Neutrophil (primary cell): ENCODE data around the gene ADAMTSL4.

ENCODE experiments used
- H3K27ac ChIP-seq: fragments of 200-600 bp; sonication (generic); 2 replicates; pipeline ENCODE4 v1.5.1; 2016; ENCODE audit warnings: mild to moderate bottlenecking, moderate library complexity
- H3K27me3 ChIP-seq: fragments of 200-600 bp; sonication (generic); 2 replicates; pipeline ENCODE4 v1.6.0; 2016; ENCODE audit warnings: mild to moderate bottlenecking
- H3K36me3 ChIP-seq: fragments of 200-600 bp; sonication (generic); 2 replicates; pipeline ENCODE4 v1.5.1; 2017
- H3K4me1 ChIP-seq, 2 experiments: fragments of 200-600 bp in 1 of 2; sonication (generic) in 1 of 2; 1 replicate in 1 of 2; 2 replicates in 1 of 2; pipeline versions ENCODE4 v1.5.1 to v1.6.1; 2013 to 2016; ENCODE audit warnings: low read depth in 1 of 2, low read length in 1 of 2, mild to moderate bottlenecking in 1 of 2, moderate library complexity in 1 of 2; ENCODE audit not compliant: control insufficient read depth in 1 of 2, insufficient read depth in 1 of 2
- H3K4me3 ChIP-seq, 2 experiments: fragments of 200-600 bp in 1 of 2; sonication (generic) in 1 of 2; 1 replicate in 1 of 2; 2 replicates in 1 of 2; pipeline ENCODE4 v1.5.1; 2013 to 2016; ENCODE audit warnings: low read depth in 1 of 2, low read length in 1 of 2, mild to moderate bottlenecking in 1 of 2, moderate library complexity in 1 of 2
- H3K9me3 ChIP-seq: fragments of 200-600 bp; sonication (generic); 2 replicates; pipeline ENCODE4 v1.5.1; 2016
- TF ChIP-seq, protein P1 (sequence below): fragments of 200-600 bp; sonication (generic); IDR thresholded peaks from 2 replicates; pipeline ENCODE4 v1.5.1; 2016; ENCODE audit warnings: antibody characterized with exemption

Gene ADAMTSL4

DNA sequence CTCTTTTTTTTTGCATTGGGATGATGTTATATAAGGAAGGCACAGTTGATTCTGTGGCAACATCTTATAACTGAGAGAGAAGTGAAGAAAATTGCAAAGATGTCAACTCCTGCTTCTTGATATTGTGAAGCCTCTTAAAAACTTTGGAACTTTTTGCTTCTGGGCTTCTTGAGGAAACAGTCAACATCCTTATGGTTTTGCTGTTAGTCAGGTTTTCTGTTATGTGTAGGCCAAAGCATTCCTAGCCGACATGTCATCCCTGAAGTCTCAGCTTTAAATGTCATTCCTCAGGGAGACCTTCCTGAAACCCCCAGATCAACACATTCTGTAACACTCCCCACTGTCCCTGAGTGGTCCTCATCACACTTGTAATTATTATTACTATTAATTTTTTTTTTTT is 21.0 kb upstream of the ADAMTSL4 start:
- H3K9me3 ChIP-seq, result no peaks in the 10 kb centered on the region
- H3K27me3 ChIP-seq, result no peaks in the 10 kb centered on the region
- TF ChIP-seq, protein P1, sequence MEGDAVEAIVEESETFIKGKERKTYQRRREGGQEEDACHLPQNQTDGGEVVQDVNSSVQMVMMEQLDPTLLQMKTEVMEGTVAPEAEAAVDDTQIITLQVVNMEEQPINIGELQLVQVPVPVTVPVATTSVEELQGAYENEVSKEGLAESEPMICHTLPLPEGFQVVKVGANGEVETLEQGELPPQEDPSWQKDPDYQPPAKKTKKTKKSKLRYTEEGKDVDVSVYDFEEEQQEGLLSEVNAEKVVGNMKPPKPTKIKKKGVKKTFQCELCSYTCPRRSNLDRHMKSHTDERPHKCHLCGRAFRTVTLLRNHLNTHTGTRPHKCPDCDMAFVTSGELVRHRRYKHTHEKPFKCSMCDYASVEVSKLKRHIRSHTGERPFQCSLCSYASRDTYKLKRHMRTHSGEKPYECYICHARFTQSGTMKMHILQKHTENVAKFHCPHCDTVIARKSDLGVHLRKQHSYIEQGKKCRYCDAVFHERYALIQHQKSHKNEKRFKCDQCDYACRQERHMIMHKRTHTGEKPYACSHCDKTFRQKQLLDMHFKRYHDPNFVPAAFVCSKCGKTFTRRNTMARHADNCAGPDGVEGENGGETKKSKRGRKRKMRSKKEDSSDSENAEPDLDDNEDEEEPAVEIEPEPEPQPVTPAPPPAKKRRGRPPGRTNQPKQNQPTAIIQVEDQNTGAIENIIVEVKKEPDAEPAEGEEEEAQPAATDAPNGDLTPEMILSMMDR, result no peak
- no peaks in the 10 kb centered on the region for H3K4me1 ChIP-seq
- H3K4me3 ChIP-seq, result no peak overlapping the region
- no peak overlapping the region for H3K27ac ChIP-seq
- H3K36me3 ChIP-seq, result no peaks in the 10 kb centered on the region

DNA sequence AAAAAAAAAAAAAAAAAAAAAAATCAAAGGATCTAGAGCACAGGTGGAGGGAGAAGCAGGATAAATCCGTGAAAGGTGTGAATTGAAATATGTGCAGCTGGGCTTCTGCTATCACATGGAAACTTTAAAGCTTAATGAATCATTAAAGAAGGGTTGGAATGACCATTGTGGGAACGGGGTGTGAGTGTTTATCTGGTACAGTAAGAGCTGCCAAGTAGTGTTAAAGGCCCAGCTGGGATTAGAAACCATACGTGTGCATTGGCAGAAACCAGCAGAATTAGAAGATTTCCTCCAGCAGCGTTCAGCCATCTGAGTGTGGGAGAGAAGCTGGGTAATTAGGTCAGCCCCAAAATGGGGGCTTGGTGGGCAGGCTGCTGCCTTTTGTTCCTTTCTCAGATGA is 20.2 kb upstream of the ADAMTSL4 start:
- H3K27me3 ChIP-seq, result no peaks in the 10 kb centered on the region
- no peak overlapping the region for H3K4me3 ChIP-seq
- no peaks in the 10 kb centered on the region for H3K4me1 ChIP-seq
- H3K36me3 ChIP-seq, result no peaks in the 10 kb centered on the region
- no peak overlapping the region for H3K27ac ChIP-seq
- no peaks in the 10 kb centered on the region for H3K9me3 ChIP-seq
- TF ChIP-seq, protein P1, result no peak

DNA sequence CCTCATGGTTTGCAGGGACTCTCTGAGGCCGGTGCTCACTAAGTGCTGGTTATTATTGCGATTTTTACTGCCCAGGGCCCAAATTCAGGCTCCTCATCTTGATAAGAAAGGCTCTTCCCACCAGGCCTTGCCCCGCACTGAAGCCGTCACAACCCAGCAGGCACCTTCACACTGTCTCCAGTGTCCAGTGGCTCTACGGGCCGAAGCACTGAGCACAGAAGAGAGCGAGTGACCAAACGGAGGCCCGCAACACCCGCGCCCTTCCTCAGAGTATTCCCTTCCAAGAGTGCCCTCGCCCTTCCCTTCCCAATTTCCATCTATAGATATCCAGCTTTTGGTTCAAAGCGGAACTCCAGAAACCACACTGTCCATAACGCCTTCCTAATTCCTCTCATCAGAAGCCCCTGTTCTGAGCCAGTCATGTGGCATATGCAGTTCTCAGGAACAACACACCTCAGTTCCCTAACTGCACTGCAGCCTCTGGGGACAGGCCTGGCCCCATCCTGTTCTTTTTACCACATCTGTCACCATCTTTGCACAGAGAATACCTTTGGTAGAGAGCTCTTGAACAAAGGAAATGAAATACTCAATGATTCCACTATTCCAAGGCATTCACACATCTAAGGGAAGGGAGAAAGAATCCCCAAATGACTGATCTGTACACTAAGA is 18.6 kb upstream of the ADAMTSL4 start:
- Histone ChIP-seq H3K27me3 (no peaks in the 10 kb centered on the region), H3K27ac (no peak overlapping the region), H3K9me3 (no peaks in the 10 kb centered on the region), H3K36me3 (no peaks in the 10 kb centered on the region), H3K4me1 (no peaks in the 10 kb centered on the region), H3K4me3 (no peak overlapping the region)
- TF ChIP-seq, protein P1, result no peak

DNA sequence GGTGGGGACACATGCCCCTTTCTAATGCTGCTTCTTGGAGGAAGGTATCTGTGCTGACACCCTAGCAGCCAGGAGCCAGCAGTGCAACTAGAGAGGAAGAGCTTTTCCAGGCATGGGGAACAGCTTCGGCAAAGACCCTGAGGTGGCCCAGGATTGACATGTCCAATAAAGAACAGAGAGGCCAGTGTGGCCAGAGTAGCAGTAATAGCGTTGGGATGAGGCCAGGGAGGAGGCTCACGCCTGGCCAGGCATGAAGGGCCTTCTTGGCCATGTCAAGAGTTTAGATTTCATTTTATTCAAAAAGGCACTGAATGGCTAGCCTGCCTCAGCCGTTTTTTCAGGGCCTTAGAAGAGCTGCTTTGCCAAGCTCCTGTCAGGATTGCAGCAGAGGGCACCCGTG is 16.3 kb upstream of the ADAMTSL4 start:
- no peak overlapping the region for H3K4me3 ChIP-seq
- H3K36me3 ChIP-seq, result no peaks in the 10 kb centered on the region
- no peaks in the 10 kb centered on the region for H3K27me3 ChIP-seq
- H3K9me3 ChIP-seq, result no peaks in the 10 kb centered on the region
- TF ChIP-seq, protein P1, result no peak
- H3K27ac ChIP-seq, result no peak overlapping the region
- H3K4me1 ChIP-seq, result no peaks in the 10 kb centered on the region

DNA sequence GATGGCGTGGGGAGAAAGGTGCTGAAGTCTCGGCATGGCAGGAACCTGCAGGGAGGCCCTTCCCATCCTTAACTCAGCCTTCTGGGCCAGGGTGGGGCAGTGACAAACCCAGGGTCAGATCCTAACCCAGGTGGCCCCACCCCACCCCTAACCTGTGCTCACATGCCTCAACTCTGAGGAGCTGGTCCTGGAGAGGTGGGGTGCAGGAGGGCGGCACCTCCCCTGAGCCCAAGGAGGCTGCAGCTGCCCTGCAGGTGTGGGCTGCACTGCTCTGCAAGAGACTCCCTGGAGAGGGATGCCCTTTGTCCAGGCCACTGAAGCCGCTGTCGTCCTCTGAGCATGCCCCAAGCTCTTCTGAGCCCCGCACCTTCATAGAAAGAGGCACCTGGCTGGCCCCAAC is 15.2 kb upstream of the ADAMTSL4 start:
- Histone ChIP-seq H3K27ac (no peak overlapping the region), H3K36me3 (no peaks in the 10 kb centered on the region), H3K4me1 (no peaks in the 10 kb centered on the region), H3K9me3 (no peaks in the 10 kb centered on the region), H3K27me3 (no peaks in the 10 kb centered on the region), H3K4me3 (no peak overlapping the region)
- TF ChIP-seq, protein P1, result no peak
